WI38 (cell line): ENCODE measurements around the gene ZNF428.

Experiments used
- H3K4me3 ChIP-seq: 2 replicates; pipeline ENCODE4 v1.5.1; 2011; ENCODE audit warnings: low read depth, mild to moderate bottlenecking, control low read depth, low read length
- TF ChIP-seq, protein P1 (sequence below): IDR thresholded peaks from 2 replicates; pipeline ENCODE4 v1.5.1; 2012; ENCODE audit warnings: low read depth, mild to moderate bottlenecking, control low read depth, low read length

The ZNF428 gene

DNA sequence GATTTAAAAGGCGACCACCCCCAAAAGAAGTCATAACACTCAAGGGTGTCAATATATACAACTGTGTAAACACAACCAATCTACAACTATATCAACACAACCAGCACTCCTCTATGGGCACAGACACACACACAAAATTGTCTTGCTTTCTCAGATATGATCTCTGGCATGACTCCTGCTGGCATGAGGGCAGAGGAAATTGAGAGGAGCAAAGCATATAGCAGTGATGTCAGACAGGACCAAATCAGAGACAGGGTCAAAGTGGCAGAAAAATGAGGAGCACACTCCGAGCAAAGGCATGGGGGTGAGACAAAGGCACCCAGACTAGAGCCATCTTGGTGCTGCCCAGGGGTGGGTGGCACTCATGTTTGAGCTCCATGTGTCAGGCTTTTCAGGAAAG, 33.1 kb downstream of the ZNF428 start:
- no peak overlapping the region for H3K4me3 ChIP-seq
- TF ChIP-seq, protein P1, sequence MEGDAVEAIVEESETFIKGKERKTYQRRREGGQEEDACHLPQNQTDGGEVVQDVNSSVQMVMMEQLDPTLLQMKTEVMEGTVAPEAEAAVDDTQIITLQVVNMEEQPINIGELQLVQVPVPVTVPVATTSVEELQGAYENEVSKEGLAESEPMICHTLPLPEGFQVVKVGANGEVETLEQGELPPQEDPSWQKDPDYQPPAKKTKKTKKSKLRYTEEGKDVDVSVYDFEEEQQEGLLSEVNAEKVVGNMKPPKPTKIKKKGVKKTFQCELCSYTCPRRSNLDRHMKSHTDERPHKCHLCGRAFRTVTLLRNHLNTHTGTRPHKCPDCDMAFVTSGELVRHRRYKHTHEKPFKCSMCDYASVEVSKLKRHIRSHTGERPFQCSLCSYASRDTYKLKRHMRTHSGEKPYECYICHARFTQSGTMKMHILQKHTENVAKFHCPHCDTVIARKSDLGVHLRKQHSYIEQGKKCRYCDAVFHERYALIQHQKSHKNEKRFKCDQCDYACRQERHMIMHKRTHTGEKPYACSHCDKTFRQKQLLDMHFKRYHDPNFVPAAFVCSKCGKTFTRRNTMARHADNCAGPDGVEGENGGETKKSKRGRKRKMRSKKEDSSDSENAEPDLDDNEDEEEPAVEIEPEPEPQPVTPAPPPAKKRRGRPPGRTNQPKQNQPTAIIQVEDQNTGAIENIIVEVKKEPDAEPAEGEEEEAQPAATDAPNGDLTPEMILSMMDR, result no peak

- TF ChIP-seq, protein P1, result no peak
- H3K4me3 ChIP-seq, result no peak overlapping the region
Observed at GRCh38 chr19:43584484-43584883, 34.9 kb downstream of the ZNF428 start.

DNA sequence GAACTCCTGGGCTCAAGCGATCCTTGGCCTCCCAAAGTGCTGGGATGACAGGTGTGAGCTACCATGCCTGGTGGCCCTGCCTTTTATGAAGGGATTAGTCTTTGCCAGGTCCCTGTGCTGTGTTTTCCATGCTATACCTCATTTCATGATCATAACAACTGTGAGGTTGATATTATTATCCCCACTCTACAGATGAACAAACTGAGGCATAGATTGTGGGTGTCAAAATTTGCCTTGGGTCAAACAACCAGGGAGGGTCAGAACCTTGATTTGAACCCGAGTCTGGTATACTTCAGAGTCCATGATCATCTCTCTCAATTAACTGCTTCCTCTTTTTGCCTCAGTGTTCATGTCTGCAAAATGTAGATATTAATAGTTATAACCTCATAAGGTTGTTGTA, 36.9 kb downstream of the ZNF428 start:
- H3K4me3 ChIP-seq, result no peak overlapping the region
- TF ChIP-seq, protein P1, result no peak

GRCh38 chr19:43581467-43581866, 38.0 kb downstream of the ZNF428 start:
- TF ChIP-seq, protein P1, result no peak
- no peak overlapping the region for H3K4me3 ChIP-seq

DNA sequence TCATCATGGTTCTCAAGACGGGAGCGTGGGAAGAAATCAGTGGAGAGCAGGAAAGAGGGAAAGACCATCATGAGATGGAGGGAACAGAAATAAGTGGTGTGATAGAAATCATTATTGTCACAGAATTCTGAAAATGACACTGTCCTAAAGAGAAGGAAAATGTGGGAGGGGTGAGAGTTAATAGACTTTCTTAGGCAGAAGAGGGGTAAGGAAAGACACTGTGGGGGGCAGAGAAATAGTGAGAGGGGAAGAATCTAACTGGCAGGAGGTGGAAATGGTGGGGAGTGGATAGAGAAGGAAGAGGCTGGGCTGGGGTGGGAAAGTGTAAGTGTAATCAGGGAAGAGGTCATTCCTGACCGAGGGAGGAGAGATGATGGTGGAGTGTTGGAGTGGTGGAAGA, 40.6 kb downstream of the ZNF428 start:
- TF ChIP-seq, protein P1, result no peak
- no peak overlapping the region for H3K4me3 ChIP-seq

GRCh38 chr19:43575955-43576878, 43.2 kb downstream of the ZNF428 start:
- peak overlapping the region; percentile 95 for H3K4me3 ChIP-seq
- TF ChIP-seq, protein P1, result no peak

DNA sequence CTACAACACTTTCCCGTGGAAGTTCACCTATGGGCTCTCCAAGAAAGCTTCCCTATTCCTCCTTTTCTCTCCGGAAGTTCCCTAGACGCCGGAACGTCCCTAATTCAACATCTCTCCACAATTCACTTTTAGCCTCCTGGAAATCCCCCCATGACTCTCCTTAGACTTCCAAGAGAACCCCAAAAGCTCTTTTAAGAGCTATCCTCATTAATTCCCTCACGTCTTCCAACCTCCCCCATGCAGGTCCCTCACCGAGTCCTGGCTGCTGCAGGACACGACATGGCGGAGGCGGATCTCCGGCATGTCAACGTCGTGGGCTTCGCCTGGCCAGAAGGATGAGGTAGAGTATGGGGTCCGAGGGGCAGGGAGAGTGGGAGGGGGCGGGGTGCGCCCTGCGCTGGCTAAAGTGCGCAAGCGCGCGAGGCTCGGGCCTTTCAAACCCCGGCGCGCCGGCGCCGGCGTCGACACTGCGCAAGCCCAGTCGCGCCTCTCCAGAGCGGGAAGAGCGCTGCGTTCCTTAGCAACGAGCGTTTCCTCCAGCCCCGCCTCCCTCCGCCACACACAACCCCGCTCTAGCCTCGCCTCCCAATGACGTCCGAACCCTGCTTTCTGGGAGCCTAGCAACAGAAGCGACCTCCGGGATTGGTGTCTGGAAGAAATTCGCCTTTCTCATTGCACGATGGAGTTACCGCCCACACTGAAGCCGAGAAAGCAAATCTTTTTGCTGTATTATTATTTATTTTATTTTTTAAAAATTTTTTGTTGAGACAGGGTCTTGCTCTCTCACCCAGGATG, 44.1 kb downstream of the ZNF428 start, which contains the start of the genes PINLYP and XRCC1:
TSS of gene PINLYP (plus strand) at position 646 of the 795 bp plus-strand sequence. CDS start 1,391 bp downstream, outside the sequence.
TSS of gene XRCC1 (minus strand) at position 372 of the 795 bp plus-strand sequence. CDS start at position 303, 69 bp downstream.
- TF ChIP-seq, protein P1, result no peak
- peak within 1 kb of the TSS; percentile 95 for H3K4me3 ChIP-seq
